Loucy (cell line): ENCODE results near the gene CEL.

Experiments used
- H2AFZ ChIP-seq: fragments of 200-600 bp; sonication (generic); 2 replicates; pipeline ENCODE4 v1.6.0; 2016; ENCODE audit warnings: antibody characterized with exemption, mild to moderate bottlenecking, low read length, moderate library complexity
- H3F3A ChIP-seq: fragments of 200-600 bp; 2 replicates; pipeline ENCODE4 v1.6.0; 2016; ENCODE audit warnings: antibody characterized with exemption, low read depth, mild to moderate bottlenecking
- H3K27me3 ChIP-seq: fragments of 200-600 bp; sonication (generic); 2 replicates; pipeline ENCODE4 v1.6.1; 2014; ENCODE audit warnings: low read length, mild to moderate bottlenecking; ENCODE audit not compliant: insufficient read depth, poor library complexity, severe bottlenecking
- H3K36me3 ChIP-seq: fragments of 200-600 bp; sonication (generic); 2 replicates; pipeline ENCODE4 v1.6.1; 2016; ENCODE audit warnings: low read length; ENCODE audit not compliant: insufficient read depth
- H3K4me1 ChIP-seq: fragments of 200-600 bp; sonication (generic); 2 replicates; pipeline ENCODE4 v1.5.1; 2014; ENCODE audit warnings: low read length, mild to moderate bottlenecking; ENCODE audit not compliant: insufficient read depth, poor library complexity, severe bottlenecking
- H3K4me2 ChIP-seq: fragments of 200-600 bp; sonication (generic); 2 replicates; pipeline ENCODE4 v1.6.0; 2014; ENCODE audit warnings: antibody characterized with exemption, low read length, low read depth, mild to moderate bottlenecking; ENCODE audit not compliant: poor library complexity, severe bottlenecking
- H3K4me3 ChIP-seq: fragments of 200-600 bp; sonication (generic); 2 replicates; pipeline ENCODE4 v1.5.1; 2014; ENCODE audit warnings: low read length, mild to moderate bottlenecking, mixed read lengths; ENCODE audit not compliant: poor library complexity, severe bottlenecking
- H3K79me2 ChIP-seq: fragments of 200-600 bp; sonication (generic); 2 replicates; pipeline ENCODE4 v1.6.1; 2014; ENCODE audit warnings: low read length; ENCODE audit not compliant: insufficient read depth
- H3K9ac ChIP-seq: fragments of 200-600 bp; sonication (generic); 2 replicates; pipeline ENCODE4 v1.6.0; 2014; ENCODE audit warnings: mild to moderate bottlenecking, low read depth, low read length, moderate library complexity; ENCODE audit not compliant: poor library complexity, severe bottlenecking
- H3K9me2 ChIP-seq: fragments of 200-600 bp; sonication (generic); replicated peaks from 2 replicates; pipeline ENCODE4 v1.6.1; 2016; ENCODE audit warnings: low read depth, low read length, mixed read lengths
- H3K9me3 ChIP-seq: fragments of 200-600 bp; sonication (generic); 2 replicates; pipeline ENCODE4 v1.6.1; 2014; ENCODE audit warnings: mild to moderate bottlenecking, antibody characterized with exemption, low read length, low read depth; ENCODE audit not compliant: insufficient read depth
- H4K20me1 ChIP-seq: fragments of 200-600 bp; sonication (generic); 2 replicates; pipeline ENCODE4 v1.6.0; 2014; ENCODE audit warnings: antibody characterized with exemption, low read length, mild to moderate bottlenecking; ENCODE audit not compliant: insufficient read depth, poor library complexity, severe bottlenecking
- EZH2phosphoT487 ChIP-seq: fragments of 200-600 bp; IDR thresholded peaks from 2 replicates; pipeline ENCODE4 v1.6.1; 2018; ENCODE audit warnings: antibody characterized with exemption, mild to moderate bottlenecking, moderate library complexity, borderline replicate concordance
- TF ChIP-seq, protein P1 (sequence below): fragments of 200-600 bp; sonication (generic); conservative IDR thresholded peaks from 2 replicates; pipeline ENCODE4 v1.5.1; 2014; ENCODE audit warnings: mild to moderate bottlenecking, antibody characterized with exemption, low read length

Gene CEL

DNA sequence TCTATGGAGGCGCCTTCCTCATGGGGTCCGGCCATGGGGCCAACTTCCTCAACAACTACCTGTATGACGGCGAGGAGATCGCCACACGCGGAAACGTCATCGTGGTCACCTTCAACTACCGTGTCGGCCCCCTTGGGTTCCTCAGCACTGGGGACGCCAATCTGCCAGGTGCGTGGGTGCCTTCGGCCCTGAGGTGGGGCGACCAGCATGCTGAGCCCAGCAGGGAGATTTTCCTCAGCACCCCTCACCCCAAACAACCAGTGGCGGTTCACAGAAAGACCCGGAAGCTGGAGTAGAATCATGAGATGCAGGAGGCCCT is 3.2 kb downstream of the CEL start:
- Histone ChIP-seq H3K36me3 (no peaks in the 10 kb centered on the region), H3K4me3 (no peak overlapping the region), H3K4me1 (peaks cover 28% of the 10 kb centered on the region), H3F3A (peaks cover 4% of the 10 kb centered on the region), H3K9ac (no peak overlapping the region), H3K9me2 (no peaks in the 10 kb centered on the region), H3K4me2 (no peak overlapping the region), H4K20me1 (no peaks in the 10 kb centered on the region), H3K9me3 (no peaks in the 10 kb centered on the region), H3K27me3 (no peaks in the 10 kb centered on the region), H3K79me2 (peaks cover 5% of the 10 kb centered on the region; the same call in 1 of the 2 replicates), H2AFZ (no peak overlapping the region)
- no peak for TF ChIP-seq EZH2phosphoT487
- TF ChIP-seq, protein P1, sequence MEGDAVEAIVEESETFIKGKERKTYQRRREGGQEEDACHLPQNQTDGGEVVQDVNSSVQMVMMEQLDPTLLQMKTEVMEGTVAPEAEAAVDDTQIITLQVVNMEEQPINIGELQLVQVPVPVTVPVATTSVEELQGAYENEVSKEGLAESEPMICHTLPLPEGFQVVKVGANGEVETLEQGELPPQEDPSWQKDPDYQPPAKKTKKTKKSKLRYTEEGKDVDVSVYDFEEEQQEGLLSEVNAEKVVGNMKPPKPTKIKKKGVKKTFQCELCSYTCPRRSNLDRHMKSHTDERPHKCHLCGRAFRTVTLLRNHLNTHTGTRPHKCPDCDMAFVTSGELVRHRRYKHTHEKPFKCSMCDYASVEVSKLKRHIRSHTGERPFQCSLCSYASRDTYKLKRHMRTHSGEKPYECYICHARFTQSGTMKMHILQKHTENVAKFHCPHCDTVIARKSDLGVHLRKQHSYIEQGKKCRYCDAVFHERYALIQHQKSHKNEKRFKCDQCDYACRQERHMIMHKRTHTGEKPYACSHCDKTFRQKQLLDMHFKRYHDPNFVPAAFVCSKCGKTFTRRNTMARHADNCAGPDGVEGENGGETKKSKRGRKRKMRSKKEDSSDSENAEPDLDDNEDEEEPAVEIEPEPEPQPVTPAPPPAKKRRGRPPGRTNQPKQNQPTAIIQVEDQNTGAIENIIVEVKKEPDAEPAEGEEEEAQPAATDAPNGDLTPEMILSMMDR = no peak

DNA sequence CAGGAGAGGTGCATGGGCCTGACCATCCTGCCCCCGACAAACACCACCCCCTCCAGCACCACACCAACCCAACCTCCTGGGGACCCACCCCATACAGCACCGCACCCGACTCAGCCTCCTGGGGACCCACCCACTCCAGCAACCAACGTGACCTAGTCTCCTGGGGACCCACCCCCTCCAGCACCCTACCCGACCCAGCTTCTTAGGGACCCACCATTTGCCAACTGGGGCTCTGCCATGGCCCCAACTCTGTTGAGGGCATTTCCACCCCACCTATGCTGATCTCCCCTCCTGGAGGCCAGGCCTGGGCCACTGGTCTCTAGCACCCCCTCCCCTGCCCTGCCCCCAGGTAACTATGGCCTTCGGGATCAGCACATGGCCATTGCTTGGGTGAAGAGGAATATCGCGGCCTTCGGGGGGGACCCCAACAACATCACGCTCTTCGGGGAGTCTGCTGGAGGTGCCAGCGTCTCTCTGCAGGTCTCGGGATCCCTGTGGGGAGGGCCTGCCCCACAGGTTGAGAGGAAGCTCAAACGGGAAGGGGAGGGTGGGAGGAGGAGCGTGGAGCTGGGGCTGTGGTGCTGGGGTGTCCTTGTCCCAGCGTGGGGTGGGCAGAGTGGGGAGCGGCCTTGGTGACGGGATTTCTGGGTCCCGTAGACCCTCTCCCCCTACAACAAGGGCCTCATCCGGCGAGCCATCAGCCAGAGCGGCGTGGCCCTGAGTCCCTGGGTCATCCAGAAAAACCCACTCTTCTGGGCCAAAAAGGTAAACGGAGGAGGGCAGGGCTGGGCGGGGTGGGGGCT is 4.6 kb downstream of the CEL start:
- no peak for TF ChIP-seq EZH2phosphoT487
- TF ChIP-seq, protein P1 = no peak
- H3K79me2 ChIP-seq = peaks cover 3% of the 10 kb centered on the region; the same call in 1 of the 2 replicates
- no peaks in the 10 kb centered on the region for H3K9me2 ChIP-seq
- no peak overlapping the region for H3K9ac ChIP-seq
- no peak overlapping the region for H3K4me2 ChIP-seq
- no peaks in the 10 kb centered on the region for H3K27me3 ChIP-seq
- H4K20me1 ChIP-seq = no peaks in the 10 kb centered on the region
- no peak overlapping the region for H2AFZ ChIP-seq
- no peak overlapping the region for H3K4me3 ChIP-seq
- H3K4me1 ChIP-seq = peaks cover 19% of the 10 kb centered on the region
- H3K36me3 ChIP-seq = no peaks in the 10 kb centered on the region
- no peaks in the 10 kb centered on the region for H3F3A ChIP-seq
- no peaks in the 10 kb centered on the region for H3K9me3 ChIP-seq

DNA sequence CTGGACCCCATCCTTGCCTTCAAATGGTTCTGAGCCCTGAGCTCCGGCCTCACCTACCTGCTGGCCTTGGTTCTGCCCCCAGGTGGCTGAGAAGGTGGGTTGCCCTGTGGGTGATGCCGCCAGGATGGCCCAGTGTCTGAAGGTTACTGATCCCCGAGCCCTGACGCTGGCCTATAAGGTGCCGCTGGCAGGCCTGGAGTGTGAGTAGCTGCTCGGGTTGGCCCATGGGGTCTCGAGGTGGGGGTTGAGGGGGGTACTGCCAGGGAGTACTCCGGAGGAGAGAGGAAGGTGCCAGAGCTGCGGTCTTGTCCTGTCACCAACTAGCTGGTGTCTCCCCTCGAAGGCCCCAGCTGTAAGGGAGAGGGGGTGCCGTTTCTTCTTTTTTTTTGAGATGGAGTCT is 5.2 kb downstream of the CEL start:
- TF ChIP-seq EZH2phosphoT487 = no peak
- TF ChIP-seq, protein P1 = no peak
- Histone ChIP-seq H3K36me3 (no peaks in the 10 kb centered on the region), H3K79me2 (no peaks in the 10 kb centered on the region)

More for the DNA sequence above, 5.2 kb downstream of the CEL start:
- no peak overlapping the region for H2AFZ ChIP-seq
- H3K4me2 ChIP-seq = no peak overlapping the region
- H3F3A ChIP-seq = no peaks in the 10 kb centered on the region
- no peak overlapping the region for H3K4me3 ChIP-seq
- H3K9me3 ChIP-seq = no peaks in the 10 kb centered on the region
- H4K20me1 ChIP-seq = no peaks in the 10 kb centered on the region
- no peaks in the 10 kb centered on the region for H3K27me3 ChIP-seq
- H3K4me1 ChIP-seq = peaks cover 14% of the 10 kb centered on the region
- H3K9me2 ChIP-seq = no peaks in the 10 kb centered on the region
- no peak overlapping the region for H3K9ac ChIP-seq
